Fibroblast of the aortic adventitia (primary cell): ENCODE data around the gene PTPRA. TPM values are rescaled to one million over a fixed set of nuclear protein-coding genes. Genes with fewer than 3 reads are reported as not detected.
"Not testable (repeated sequence)": the region's sequence is repeated elsewhere in the genome, so short reads cannot be mapped to it uniquely, and the experiment has no call there.

ENCODE experiments used
- DNase-seq: peaks from one replicate; pipeline ENCODE4 v3.0.0-alpha.2; 2010; ENCODE audit warnings: low read depth
- H3K4me3 ChIP-seq: 2 replicates; pipeline ENCODE4 v1.5.1; 2011; ENCODE audit warnings: low read depth, mild to moderate bottlenecking, control low read depth, low read length, moderate library complexity
- total RNA-seq: library from RNA; depleted of rRNA; stranded (reverse); fragments of >200 nt; gene quantifications from 2 replicates; pipeline ENCODE4 v1.2.3, GENCODE V29; 2012; ENCODE audit warnings: low replicate concordance
- TF ChIP-seq, protein P1 (sequence below): IDR thresholded peaks from 2 replicates; pipeline ENCODE4 v1.5.1; 2011; ENCODE audit warnings: mild to moderate bottlenecking, low read length, control low read depth, inconsistent platforms; ENCODE audit not compliant: insufficient read depth

The PTPRA gene
- total RNA-seq, 1 donor, result 75.1 TPM

DNA sequence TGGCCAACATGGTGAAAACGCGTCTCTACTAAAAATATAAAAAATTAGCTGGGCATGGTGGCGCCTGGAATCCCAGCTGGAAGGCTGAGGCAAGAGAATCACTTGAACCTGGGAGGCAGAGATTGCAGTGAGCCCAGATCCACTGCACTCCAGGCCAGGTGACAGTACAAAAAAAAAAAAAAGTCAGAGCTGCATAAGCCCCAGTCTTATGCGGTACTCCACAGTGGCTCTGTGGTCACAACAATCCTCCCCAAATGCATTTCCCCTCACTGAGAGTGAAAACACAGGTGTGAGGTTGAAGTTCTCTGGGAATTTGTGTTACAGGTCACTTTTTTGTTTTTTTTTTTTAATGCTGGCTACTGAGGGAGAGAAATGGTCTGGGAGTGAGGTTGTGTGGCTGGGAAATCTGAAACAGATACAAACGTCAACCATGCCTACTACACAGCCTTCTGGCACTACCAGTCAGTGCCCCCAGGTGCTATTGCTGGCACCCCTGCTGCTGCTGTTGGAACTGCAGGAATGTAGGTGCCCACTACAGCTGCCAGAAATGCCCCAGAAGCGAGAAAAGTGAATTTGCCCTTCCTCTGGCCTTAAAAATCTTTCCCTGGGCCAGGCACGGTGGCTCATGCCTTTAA, 178.2 kb downstream of the PTPRA start:
- no peak for DNase-seq
- TF ChIP-seq, protein P1, sequence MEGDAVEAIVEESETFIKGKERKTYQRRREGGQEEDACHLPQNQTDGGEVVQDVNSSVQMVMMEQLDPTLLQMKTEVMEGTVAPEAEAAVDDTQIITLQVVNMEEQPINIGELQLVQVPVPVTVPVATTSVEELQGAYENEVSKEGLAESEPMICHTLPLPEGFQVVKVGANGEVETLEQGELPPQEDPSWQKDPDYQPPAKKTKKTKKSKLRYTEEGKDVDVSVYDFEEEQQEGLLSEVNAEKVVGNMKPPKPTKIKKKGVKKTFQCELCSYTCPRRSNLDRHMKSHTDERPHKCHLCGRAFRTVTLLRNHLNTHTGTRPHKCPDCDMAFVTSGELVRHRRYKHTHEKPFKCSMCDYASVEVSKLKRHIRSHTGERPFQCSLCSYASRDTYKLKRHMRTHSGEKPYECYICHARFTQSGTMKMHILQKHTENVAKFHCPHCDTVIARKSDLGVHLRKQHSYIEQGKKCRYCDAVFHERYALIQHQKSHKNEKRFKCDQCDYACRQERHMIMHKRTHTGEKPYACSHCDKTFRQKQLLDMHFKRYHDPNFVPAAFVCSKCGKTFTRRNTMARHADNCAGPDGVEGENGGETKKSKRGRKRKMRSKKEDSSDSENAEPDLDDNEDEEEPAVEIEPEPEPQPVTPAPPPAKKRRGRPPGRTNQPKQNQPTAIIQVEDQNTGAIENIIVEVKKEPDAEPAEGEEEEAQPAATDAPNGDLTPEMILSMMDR, result no peak

DNA sequence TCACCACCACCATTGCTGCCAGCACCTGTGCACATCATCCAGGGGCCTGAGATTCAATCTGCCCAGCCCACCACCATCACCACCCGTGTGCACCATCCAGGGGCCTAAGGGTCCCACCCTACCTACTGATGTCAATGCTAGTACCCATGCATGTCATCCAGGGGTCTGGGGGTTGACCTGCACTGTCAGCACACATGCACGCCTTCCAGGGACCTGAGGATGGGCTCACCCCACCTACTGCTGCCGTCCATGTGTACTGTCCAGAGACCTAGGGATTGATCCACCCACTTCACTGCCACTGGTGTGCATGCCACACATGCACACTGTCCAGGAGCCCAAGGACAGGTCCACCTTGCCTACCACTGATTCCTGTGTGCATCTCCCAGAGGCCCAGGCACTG, 186.2 kb downstream of the PTPRA start:
- DNase-seq, result no peak
- TF ChIP-seq, protein P1, result no peak
- H3K4me3 ChIP-seq, result no peak overlapping the region

More for the DNA sequence above, 178.2 kb downstream of the PTPRA start:
- H3K4me3 ChIP-seq, result no peak overlapping the region

DNA sequence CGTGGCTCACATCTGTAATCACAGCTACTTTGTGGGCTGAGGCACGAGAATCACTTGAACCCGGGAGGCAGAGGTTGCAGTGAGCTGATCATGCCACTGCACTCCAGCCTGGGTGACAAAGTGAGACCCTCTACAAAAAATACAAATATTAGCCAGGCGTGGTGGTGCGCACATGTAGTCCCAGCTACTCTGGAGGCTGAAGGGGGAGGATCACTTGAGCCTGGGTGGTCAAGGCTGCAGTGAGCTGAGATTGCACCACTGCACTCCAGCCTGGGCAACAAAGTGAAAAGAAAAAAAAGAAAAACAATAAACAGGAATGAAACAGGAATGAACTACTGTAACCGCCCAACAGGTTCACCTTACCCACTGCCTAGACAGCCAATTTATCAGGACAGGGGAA, 190.8 kb downstream of the PTPRA start:
- not testable (repeated sequence) for DNase-seq, H3K4me3 ChIP-seq

DNA sequence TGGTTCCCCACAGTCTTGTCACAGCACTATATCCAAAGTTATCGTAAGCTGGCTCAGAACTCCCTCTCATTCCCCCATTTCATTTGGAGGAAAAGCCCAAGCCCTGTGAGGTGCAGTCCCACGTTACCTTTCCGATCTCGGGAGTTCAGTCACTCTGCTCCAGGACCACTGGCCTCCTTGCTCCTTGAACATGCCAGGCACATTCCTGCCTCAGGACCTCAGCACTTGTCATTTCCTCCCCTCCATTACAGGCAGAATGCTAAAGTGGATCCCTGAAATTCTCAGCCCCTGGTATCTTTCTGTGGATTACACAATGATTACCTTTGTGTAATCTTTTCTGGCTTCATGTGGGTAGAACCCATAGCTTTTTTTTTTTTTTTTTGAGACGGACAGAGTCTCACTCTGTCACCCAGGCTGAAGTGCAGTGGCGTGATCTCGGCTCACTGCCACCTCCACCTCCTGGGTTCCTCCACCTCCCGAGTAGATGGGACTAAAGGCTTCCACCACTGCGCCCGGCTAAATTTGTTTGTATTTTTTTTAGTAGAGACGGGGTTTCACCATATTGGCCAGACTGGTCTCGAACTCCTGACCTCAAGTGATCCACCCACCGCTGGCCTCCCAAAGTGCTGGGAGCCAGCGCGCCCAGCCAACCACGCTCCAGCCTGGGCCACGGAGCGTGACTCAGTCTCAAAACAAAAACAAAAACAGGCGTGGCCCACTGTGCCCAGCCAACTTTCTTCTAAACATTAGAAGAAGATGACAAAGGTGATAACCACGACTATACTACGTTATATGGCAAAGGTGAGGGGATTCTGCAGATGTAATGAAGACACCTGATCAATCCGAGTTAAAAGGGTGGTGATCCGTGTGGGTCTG, 194.1 kb downstream of the PTPRA start:
- H3K4me3 ChIP-seq, result no peak overlapping the region
- no peak for DNase-seq
- TF ChIP-seq, protein P1, result no peak

DNA sequence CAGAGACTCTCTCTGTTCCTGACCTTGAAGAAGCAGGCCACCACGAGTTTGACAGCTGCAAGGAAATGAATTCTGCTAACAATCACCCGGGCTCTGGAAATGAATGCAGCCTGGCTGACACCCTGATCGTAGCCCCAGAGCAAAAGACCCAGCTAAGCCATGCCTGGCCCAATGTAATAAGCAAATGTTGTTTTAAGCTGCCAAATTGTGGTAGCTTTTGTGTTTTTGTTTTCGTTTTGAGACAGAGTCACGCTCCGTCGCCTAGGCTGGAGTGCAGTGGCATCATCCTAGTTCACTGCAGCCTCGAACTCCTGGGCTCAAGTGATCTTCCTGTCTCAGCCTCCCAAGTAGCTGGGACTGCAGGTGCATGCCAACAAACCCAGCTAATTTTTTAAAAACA, 194.8 kb downstream of the PTPRA start:
- H3K4me3 ChIP-seq, result no peak overlapping the region
- DNase-seq, result no peak
- TF ChIP-seq, protein P1, result no peak

DNA sequence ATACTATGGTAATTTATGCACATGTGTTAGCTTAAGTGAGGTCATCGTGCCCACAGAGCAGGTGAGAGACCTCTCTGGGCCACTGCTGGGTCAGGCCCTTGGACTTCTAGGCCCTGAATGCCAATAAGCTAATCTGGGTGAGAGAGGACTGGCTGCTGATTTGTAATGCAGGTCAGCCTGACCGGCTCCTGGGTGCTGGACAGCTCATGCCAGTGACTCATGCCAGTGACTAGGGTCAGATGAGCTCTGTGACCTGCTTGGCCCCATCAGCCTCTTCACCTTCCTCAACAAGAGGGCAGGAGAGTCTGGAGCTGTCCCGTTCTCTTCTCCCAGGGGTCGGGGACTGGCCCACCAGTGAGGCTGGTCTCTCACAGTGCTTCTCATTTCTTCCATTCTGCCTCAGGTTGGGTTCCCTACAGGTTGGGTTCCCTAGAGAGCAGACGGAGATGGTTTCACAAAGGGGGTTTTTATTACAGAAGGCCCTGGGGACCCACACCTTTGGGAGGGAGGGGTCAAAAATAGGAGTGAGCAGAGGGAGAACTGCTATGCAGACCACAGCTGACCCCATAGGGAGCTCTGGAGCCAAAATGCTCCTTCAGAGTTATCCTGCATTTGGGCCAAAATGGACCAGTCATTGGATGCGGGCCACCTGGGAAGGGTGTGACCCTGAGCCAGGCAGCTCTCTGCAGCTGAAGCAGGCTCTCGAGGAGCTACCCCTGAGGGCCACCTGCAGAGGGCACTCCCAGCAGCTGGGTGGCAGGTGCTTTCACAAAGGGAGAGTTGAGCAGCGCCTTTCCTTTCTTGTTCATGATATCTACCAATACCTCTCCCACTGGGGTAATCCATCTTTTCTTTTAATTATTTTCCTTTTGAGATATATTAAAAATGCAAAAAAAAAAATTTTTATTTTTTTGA, 196.0 kb downstream of the PTPRA start:
- H3K4me3 ChIP-seq, result no peak overlapping the region
- TF ChIP-seq, protein P1, result no peak
- no peak for DNase-seq
